Stimulated activated CD4-positive, alpha-beta T cell treated with anti-CD3 and anti-CD28 coated beads, Interleukin-1b, Interleukin-23, amount 100 ng/mL, for 48 hours (primary cell): Measurements from ENCODE around the gene SELPLG.
"Not testable (repeated sequence)": the region's sequence is repeated elsewhere in the genome, so short reads cannot be mapped to it uniquely, and the experiment has no call there.

Source experiments
- DNase-seq: peaks from one replicate; pipeline ENCODE4 v3.0.0-alpha.2; 2020

SELPLG gene

GRCh38 chr12:108654622-108655021 is 20.9 kb upstream of the SELPLG start:
- not testable (repeated sequence) for DNase-seq

GRCh38 chr12:108653922-108654321 is 20.2 kb upstream of the SELPLG start:
- DNase-seq, result no peak

- DNase-seq, result no peak
Observed at GRCh38 chr12:108653082-108653516, 19.4 kb upstream of the SELPLG start.

- no peak for DNase-seq
Observed at GRCh38 chr12:108650083-108650482, 16.4 kb upstream of the SELPLG start.

GRCh38 chr12:108649669-108650068 is 16.0 kb upstream of the SELPLG start:
- no peak for DNase-seq

- DNase-seq, result no peak
Observed at GRCh38 chr12:108649126-108649525, 15.4 kb upstream of the SELPLG start.

GRCh38 chr12:108648371-108648770 is 14.7 kb upstream of the SELPLG start:
- no peak for DNase-seq

- DNase-seq, result no peak
Observed at GRCh38 chr12:108647585-108648287, 14.0 kb upstream of the SELPLG start.

GRCh38 chr12:108646600-108647579 is 13.2 kb upstream of the SELPLG start:
- DNase-seq, result no peak

- no peak for DNase-seq
Observed at GRCh38 chr12:108645686-108646599, 12.2 kb upstream of the SELPLG start.

GRCh38 chr12:108644811-108645120 is 11.1 kb upstream of the SELPLG start:
- DNase-seq, result no peak

GRCh38 chr12:108643941-108644810 is 10.5 kb upstream of the SELPLG start:
- no peak for DNase-seq

GRCh38 chr12:108642899-108643654 is 9.4 kb upstream of the SELPLG start:
- DNase-seq, result no peak

GRCh38 chr12:108642269-108642870 is 8.7 kb upstream of the SELPLG start:
- no peak for DNase-seq

- no peak for DNase-seq
Observed at GRCh38 chr12:108641446-108642268, 8.0 kb upstream of the SELPLG start.

- DNase-seq, result no peak
Observed at GRCh38 chr12:108640802-108641445, 7.2 kb upstream of the SELPLG start.

- DNase-seq, result no peak
Observed at GRCh38 chr12:108638997-108639822, 5.5 kb upstream of the SELPLG start.

GRCh38 chr12:108638141-108638827 is 4.6 kb upstream of the SELPLG start:
- DNase-seq, result no peak
